ENCODE data around the gene ANO1.
A peak's percentile ranks its signal among the peaks of the same experiment; 100 is the strongest.
"Not testable (repeated sequence)": the region's sequence is repeated elsewhere in the genome, so short reads cannot be mapped to it uniquely, and the experiment has no call there.

The ANO1 gene

GRCh38 chr11:70193411-70194292 lies 115.5 kb downstream of the ANO1 start:
- no peak for DNase-seq

- no peak for DNase-seq
Measured at GRCh38 chr11:70194792-70195791, 117.0 kb downstream of the ANO1 start.

- DNase-seq = no peak
Measured at GRCh38 chr11:70200212-70200844, 122.2 kb downstream of the ANO1 start.

- DNase-seq = not testable (repeated sequence)
Measured at GRCh38 chr11:70201047-70201446, 122.9 kb downstream of the ANO1 start.

GRCh38 chr11:70201882-70202861 lies 124.1 kb downstream of the ANO1 start:
- peak in 2 of 3 donors; percentile 18 to 24 for DNase-seq

GRCh38 chr11:70202920-70203750 lies 125.0 kb downstream of the ANO1 start, which contains the start of gene FADD:
TSS of gene FADD (plus strand) at chr11:70203296. CDS start at chr11:70203460, 164 bp downstream.
- DNase-seq = peak; percentile 97 to 99 (median 97)

GRCh38 chr11:70203751-70204465 lies 125.8 kb downstream of the ANO1 start:
- DNase-seq = peak; percentile 87 to 93 (median 92)

GRCh38 chr11:70204466-70204799 lies 126.3 kb downstream of the ANO1 start:
- DNase-seq = peak in 1 of 3 donors; percentile 38

GRCh38 chr11:70205049-70205725 lies 127.1 kb downstream of the ANO1 start:
- no peak for DNase-seq

GRCh38 chr11:70205766-70206165 lies 127.6 kb downstream of the ANO1 start:
- no peak for DNase-seq

- no peak for DNase-seq
Measured at GRCh38 chr11:70206226-70206981, 128.3 kb downstream of the ANO1 start.

- no peak for DNase-seq
Measured at GRCh38 chr11:70206982-70207376, 128.9 kb downstream of the ANO1 start.

- no peak for DNase-seq
Measured at GRCh38 chr11:70207531-70208131, 129.5 kb downstream of the ANO1 start.

- DNase-seq = no peak
Measured at GRCh38 chr11:70209391-70209912, 131.3 kb downstream of the ANO1 start.

GRCh38 chr11:70210051-70210501 lies 132.0 kb downstream of the ANO1 start:
- no peak for DNase-seq

- DNase-seq = no peak
Measured at GRCh38 chr11:70210530-70210929, 132.4 kb downstream of the ANO1 start.

GRCh38 chr11:70212227-70212811 lies 134.2 kb downstream of the ANO1 start:
- no peak for DNase-seq
